ENCODE results near the gene PNMT.

DNA sequence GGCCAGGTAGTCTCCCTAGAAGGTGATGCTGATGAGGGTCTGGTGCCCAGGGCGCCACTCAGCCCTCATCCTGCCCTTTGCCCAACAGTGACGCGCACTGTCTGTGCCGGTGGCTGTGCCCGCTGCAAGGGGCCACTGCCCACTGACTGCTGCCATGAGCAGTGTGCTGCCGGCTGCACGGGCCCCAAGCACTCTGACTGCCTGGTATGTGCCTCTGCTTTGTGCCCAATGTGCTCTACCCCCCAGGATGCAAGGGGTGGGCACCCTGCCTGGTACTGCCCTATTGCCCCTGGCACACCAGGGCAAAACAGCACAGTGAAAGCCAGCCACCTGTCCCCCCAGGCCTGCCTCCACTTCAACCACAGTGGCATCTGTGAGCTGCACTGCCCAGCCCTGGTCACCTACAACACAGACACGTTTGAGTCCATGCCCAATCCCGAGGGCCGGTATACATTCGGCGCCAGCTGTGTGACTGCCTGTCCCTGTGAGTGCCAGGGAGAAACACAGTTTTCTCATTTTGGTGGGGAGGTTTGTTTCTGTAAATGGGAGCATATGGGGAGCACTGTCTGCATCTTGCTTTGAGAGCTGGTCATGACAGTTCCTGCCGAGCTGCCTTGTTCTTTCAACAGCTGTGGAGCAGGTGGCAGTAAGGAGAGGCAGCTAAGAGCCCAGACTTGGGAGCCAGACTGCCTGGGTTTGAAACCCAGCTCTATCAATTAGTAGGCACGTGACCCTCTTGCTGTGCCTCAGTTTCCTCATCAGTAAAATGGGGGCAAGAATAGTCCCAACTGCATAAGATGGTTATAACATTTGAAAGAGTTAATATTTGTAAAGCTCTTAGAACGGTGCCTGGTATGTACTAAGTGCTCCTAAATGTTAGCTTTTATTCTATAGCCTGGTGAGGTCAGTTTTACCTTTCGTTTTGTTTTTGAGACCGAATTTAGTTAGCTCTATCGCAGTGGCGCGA, 42.0 kb downstream of the PNMT start:
- TF ChIP-seq, protein P1, sequence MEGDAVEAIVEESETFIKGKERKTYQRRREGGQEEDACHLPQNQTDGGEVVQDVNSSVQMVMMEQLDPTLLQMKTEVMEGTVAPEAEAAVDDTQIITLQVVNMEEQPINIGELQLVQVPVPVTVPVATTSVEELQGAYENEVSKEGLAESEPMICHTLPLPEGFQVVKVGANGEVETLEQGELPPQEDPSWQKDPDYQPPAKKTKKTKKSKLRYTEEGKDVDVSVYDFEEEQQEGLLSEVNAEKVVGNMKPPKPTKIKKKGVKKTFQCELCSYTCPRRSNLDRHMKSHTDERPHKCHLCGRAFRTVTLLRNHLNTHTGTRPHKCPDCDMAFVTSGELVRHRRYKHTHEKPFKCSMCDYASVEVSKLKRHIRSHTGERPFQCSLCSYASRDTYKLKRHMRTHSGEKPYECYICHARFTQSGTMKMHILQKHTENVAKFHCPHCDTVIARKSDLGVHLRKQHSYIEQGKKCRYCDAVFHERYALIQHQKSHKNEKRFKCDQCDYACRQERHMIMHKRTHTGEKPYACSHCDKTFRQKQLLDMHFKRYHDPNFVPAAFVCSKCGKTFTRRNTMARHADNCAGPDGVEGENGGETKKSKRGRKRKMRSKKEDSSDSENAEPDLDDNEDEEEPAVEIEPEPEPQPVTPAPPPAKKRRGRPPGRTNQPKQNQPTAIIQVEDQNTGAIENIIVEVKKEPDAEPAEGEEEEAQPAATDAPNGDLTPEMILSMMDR (IDR thresholded peaks at IDR 0.05): no peak
- no peak for TF ChIP-seq POLR2A (IDR thresholded peaks at IDR 0.05)

All from thyroid gland (tissue), 4 donors.